Measurements from ENCODE around the gene IL17C. TPM values are rescaled to one million over a fixed set of nuclear protein-coding genes. Genes with fewer than 3 reads are reported as not detected.

IL17C gene
- total and polyA plus RNA-seq, 2 experiments from 2014 or later = not detected

GRCh38 chr16:88626646-88627045 lies 11.7 kb upstream of the IL17C start:
- Histone ChIP-seq H3K4me3 (no peak overlapping the region), H3K9me3 (ENCODE audit: low read depth) (no peaks in the 10 kb centered on the region), H3K36me3 (peaks cover 43% of the 10 kb centered on the region), H3K27me3 (no peaks in the 10 kb centered on the region), H3K27ac (no peak overlapping the region), H3K4me1 (ENCODE audit: low read depth) (no peaks in the 10 kb centered on the region)
- no peak for TF ChIP-seq CTCF (IDR thresholded peaks at IDR 0.05; ENCODE audit: low read depth, low read length)
- DNase-seq (ENCODE audit: low read depth in 1 of 2, low spot score in 1 of 2) = no peak

- Histone ChIP-seq H3K9me3 (ENCODE audit: low read depth) (no peaks in the 10 kb centered on the region), H3K27me3 (no peaks in the 10 kb centered on the region), H3K36me3 (peaks cover 37% of the 10 kb centered on the region), H3K27ac (no peak overlapping the region), H3K4me1 (ENCODE audit: low read depth) (no peaks in the 10 kb centered on the region), H3K4me3 (no peak overlapping the region)
- TF ChIP-seq CTCF (IDR thresholded peaks at IDR 0.05; ENCODE audit: low read depth, low read length) = no peak
- DNase-seq (ENCODE audit: low read depth in 1 of 2, low spot score in 1 of 2) = no peak
Observed at GRCh38 chr16:88627531-88628411, 10.6 kb upstream of the IL17C start.

DNA sequence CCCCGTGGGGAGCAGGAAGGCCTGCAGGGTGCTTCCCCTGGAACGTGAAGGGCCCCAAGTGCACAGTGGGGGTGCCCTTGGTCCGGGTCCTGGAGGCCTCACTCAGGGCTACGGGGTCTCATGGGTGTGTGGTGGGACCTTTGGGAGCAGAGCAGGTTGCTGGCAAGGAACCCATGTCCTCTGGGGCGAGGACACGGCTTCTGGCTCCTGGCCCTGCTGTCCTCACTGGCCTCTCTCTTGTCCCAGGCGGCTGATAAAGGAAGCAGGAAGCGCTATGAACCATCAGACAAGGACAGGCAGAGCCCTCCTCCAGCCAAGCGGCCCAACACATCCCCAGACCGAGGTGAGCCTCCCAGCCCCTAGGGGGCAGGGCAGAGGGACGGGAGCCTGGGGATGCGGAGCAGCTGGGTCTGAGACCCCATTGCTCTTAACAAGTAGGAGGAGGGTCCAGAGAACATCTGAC lies 9.8 kb upstream of the IL17C start:
- H3K36me3 ChIP-seq = peaks cover 32% of the 10 kb centered on the region
- H3K9me3 ChIP-seq (ENCODE audit: low read depth) = no peaks in the 10 kb centered on the region
- peaks cover 3% of the 10 kb centered on the region for H3K27me3 ChIP-seq
- no peak overlapping the region for H3K4me3 ChIP-seq
- H3K27ac ChIP-seq = no peak overlapping the region
- DNase-seq (ENCODE audit: low read depth in 1 of 2, low spot score in 1 of 2) = peak; percentile 20 to 38
- TF ChIP-seq CTCF (IDR thresholded peaks at IDR 0.05; ENCODE audit: low read depth, low read length) = peak; percentile 37
- no peaks in the 10 kb centered on the region for H3K4me1 ChIP-seq (ENCODE audit: low read depth)

DNA sequence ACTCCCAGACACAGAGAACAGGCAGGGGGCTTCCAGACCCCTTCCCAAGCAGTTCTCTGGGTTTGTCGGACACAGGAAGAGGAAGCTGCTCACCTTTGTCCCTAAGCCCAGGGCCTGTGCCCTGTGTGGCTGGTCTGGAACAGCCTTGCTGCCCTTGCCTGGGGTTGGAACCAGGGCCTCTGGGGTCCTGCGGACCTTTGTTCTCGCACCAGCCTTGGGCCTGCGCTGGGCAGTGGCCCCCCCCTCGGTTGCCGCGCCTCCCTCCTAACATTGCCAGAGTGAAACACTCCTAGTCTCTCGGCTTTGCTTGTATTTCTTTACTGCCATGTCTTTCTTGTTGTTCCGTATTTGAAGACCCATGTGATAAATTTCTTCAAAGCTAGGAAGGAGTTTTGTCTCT lies 8.5 kb upstream of the IL17C start:
- Histone ChIP-seq H3K27ac (no peak overlapping the region), H3K4me1 (ENCODE audit: low read depth) (peaks cover 4% of the 10 kb centered on the region), H3K36me3 (peaks cover 25% of the 10 kb centered on the region), H3K9me3 (ENCODE audit: low read depth) (no peaks in the 10 kb centered on the region), H3K27me3 (peaks cover 16% of the 10 kb centered on the region), H3K4me3 (no peak overlapping the region)
- TF ChIP-seq CTCF (IDR thresholded peaks at IDR 0.05; ENCODE audit: low read depth, low read length) = no peak
- DNase-seq (ENCODE audit: low read depth in 1 of 2, low spot score in 1 of 2) = no peak

DNA sequence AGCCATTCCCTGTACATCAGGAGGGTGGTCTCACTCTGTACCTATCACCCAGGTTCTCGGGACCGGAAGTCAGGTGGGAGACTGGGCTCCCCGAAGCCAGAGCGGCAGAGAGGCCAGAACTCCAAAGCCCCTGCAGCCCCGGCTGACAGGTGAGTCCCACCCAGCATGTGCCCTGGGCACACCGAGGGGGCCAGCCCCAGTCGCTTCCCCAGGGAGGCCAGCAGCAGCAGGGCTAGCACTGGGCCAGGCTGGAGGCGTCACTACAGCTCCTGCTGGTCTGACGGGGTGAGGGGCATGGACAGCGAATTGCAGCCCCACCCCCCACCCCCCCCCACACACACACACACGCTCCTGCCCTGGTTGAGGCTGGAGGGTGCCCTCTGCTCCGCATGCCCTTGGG lies 7.9 kb upstream of the IL17C start:
- Histone ChIP-seq H3K27ac (no peak overlapping the region), H3K4me1 (ENCODE audit: low read depth) (peaks cover 4% of the 10 kb centered on the region), H3K4me3 (no peak overlapping the region), H3K36me3 (peaks cover 25% of the 10 kb centered on the region), H3K9me3 (ENCODE audit: low read depth) (no peaks in the 10 kb centered on the region), H3K27me3 (peaks cover 22% of the 10 kb centered on the region)
- DNase-seq (ENCODE audit: low read depth in 1 of 2, low spot score in 1 of 2) = no peak
- no peak for TF ChIP-seq CTCF (IDR thresholded peaks at IDR 0.05; ENCODE audit: low read depth, low read length)

Measured in cardiac muscle cell (in vitro differentiated cells and primary cell).